Activated T-helper 17 cell treated with anti-CD3 and anti-CD28 coated beads, Interleukin-2, amount 50 U/mL, for 72 hours (primary cell): ENCODE results near the gene MAGEA2B. TPM values are rescaled to one million over a fixed set of nuclear protein-coding genes. Genes with fewer than 3 reads are reported as not detected.
A peak's percentile ranks its signal among the peaks of the same experiment; 100 is the strongest.
"Not testable (repeated sequence)": the region's sequence is repeated elsewhere in the genome, so short reads cannot be mapped to it uniquely, and the experiment has no call there.

ENCODE experiments used
- ATAC-seq: fragments of 150-1000 bp; cut with Tn5 transposase; replicated peaks from 2 replicates; pipeline ENCODE4 v1.10.0; 2021; ENCODE audit warnings: mild to moderate bottlenecking, moderate library complexity
- H3K27ac Mint-ChIP-seq: one replicate; pipeline ENCODE4 v1.8.0; 2022; ENCODE audit warnings: mixed read lengths
- H3K27me3 Mint-ChIP-seq: one replicate; pipeline ENCODE4 v1.8.0; 2022; ENCODE audit warnings: mixed read lengths
- H3K36me3 Mint-ChIP-seq: one replicate; pipeline ENCODE4 v1.8.0; 2022; ENCODE audit warnings: low read depth, mild to moderate bottlenecking, mixed read lengths
- H3K4me1 Mint-ChIP-seq: one replicate; pipeline ENCODE4 v1.8.0; 2022; ENCODE audit warnings: mixed read lengths
- H3K4me3 Mint-ChIP-seq: one replicate; pipeline ENCODE4 v1.8.0; 2022; ENCODE audit warnings: mild to moderate bottlenecking, mixed read lengths
- H3K9me3 Mint-ChIP-seq: one replicate; pipeline ENCODE4 v1.8.0; 2022; ENCODE audit warnings: mixed read lengths
- total RNA-seq, 2 donors: library from RNA; stranded (reverse); gene quantifications; one replicate each; pipeline ENCODE4 v1.2.3, GENCODE V29; 2022

MAGEA2B gene
- not detected for total RNA-seq

- not testable (repeated sequence) for H3K4me1 Mint-ChIP-seq, H3K27me3 Mint-ChIP-seq, H3K4me3 Mint-ChIP-seq, H3K9me3 Mint-ChIP-seq, H3K36me3 Mint-ChIP-seq, ATAC-seq, H3K27ac Mint-ChIP-seq
These were observed at the start of gene MAGEA2B for GRCh38 chrX:152713815-152714787. Gene MAGEA2B, plus strand, starts transcription at chrX:152714628. Its CDS starts 2,479 bp downstream, at chrX:152717107.

GRCh38 chrX:152674135-152674534 is 40.3 kb upstream of the MAGEA2B start:
- no peaks in the 10 kb centered on the region for H3K4me1 Mint-ChIP-seq

GRCh38 chrX:152674652-152675051 is 39.8 kb upstream of the MAGEA2B start:
- not testable (repeated sequence) for H3K27ac Mint-ChIP-seq, H3K4me1 Mint-ChIP-seq, ATAC-seq, H3K4me3 Mint-ChIP-seq, H3K27me3 Mint-ChIP-seq, H3K9me3 Mint-ChIP-seq, H3K36me3 Mint-ChIP-seq

More at GRCh38 chrX:152674135-152674534, 40.3 kb upstream of the MAGEA2B start:
- Mint-ChIP-seq H3K27ac (no peak overlapping the region), H3K4me3 (no peak overlapping the region), H3K9me3 (no peaks in the 10 kb centered on the region), H3K27me3 (peaks cover 6% of the 10 kb centered on the region), H3K36me3 (no peaks in the 10 kb centered on the region)
- no peak for ATAC-seq

GRCh38 chrX:152681012-152681411 is 33.4 kb upstream of the MAGEA2B start:
- not testable (repeated sequence) for H3K27me3 Mint-ChIP-seq, H3K4me3 Mint-ChIP-seq, H3K36me3 Mint-ChIP-seq, H3K27ac Mint-ChIP-seq, H3K9me3 Mint-ChIP-seq, H3K4me1 Mint-ChIP-seq
- peak; percentile 52 for ATAC-seq

- not testable (repeated sequence) for H3K4me1 Mint-ChIP-seq, H3K4me3 Mint-ChIP-seq, H3K27ac Mint-ChIP-seq, H3K9me3 Mint-ChIP-seq, H3K36me3 Mint-ChIP-seq, ATAC-seq, H3K27me3 Mint-ChIP-seq
These were observed 16.2 kb upstream of the MAGEA2B start, which contains the start of gene MAGEA3 for GRCh38 chrX:152697952-152698931. Gene MAGEA3, plus strand, starts transcription at chrX:152698794. Its CDS starts 2,039 bp downstream, at chrX:152700833.

- H3K4me3 Mint-ChIP-seq, ATAC-seq, H3K27me3 Mint-ChIP-seq, H3K9me3 Mint-ChIP-seq, H3K27ac Mint-ChIP-seq, H3K36me3 Mint-ChIP-seq, H3K4me1 Mint-ChIP-seq: not testable (repeated sequence)
These were observed 14.0 kb upstream of the MAGEA2B start for GRCh38 chrX:152700390-152700789.

GRCh38 chrX:152706500-152706899 is 7.9 kb upstream of the MAGEA2B start:
- H3K4me3 Mint-ChIP-seq, H3K9me3 Mint-ChIP-seq, ATAC-seq, H3K27me3 Mint-ChIP-seq, H3K27ac Mint-ChIP-seq, H3K36me3 Mint-ChIP-seq, H3K4me1 Mint-ChIP-seq: not testable (repeated sequence)

- H3K4me3 Mint-ChIP-seq, H3K9me3 Mint-ChIP-seq, ATAC-seq: not testable (repeated sequence)
These were observed 5.3 kb upstream of the MAGEA2B start, which contains the start of gene CSAG2 for GRCh38 chrX:152709173-152709572. Gene CSAG2, minus strand, starts transcription at chrX:152709273. Its CDS starts 161 bp downstream, at chrX:152709112.

GRCh38 chrX:152713195-152713594 is 1.2 kb upstream of the MAGEA2B start:
- not testable (repeated sequence) for H3K4me1 Mint-ChIP-seq, H3K27me3 Mint-ChIP-seq, H3K4me3 Mint-ChIP-seq, H3K9me3 Mint-ChIP-seq, H3K36me3 Mint-ChIP-seq, ATAC-seq, H3K27ac Mint-ChIP-seq

More at GRCh38 chrX:152709173-152709572, 5.3 kb upstream of the MAGEA2B start, which contains the start of gene CSAG2:
- not testable (repeated sequence) for H3K27ac Mint-ChIP-seq, H3K27me3 Mint-ChIP-seq, H3K36me3 Mint-ChIP-seq, H3K4me1 Mint-ChIP-seq

GRCh38 chrX:152725409-152725808 is 11.0 kb downstream of the MAGEA2B start:
- peaks cover 14% of the 10 kb centered on the region for H3K27me3 Mint-ChIP-seq
- no peaks in the 10 kb centered on the region for H3K36me3 Mint-ChIP-seq
- ATAC-seq = no peak
- no peaks in the 10 kb centered on the region for H3K4me1 Mint-ChIP-seq
- no peak overlapping the region for H3K27ac Mint-ChIP-seq
- H3K4me3 Mint-ChIP-seq = no peak overlapping the region
- no peaks in the 10 kb centered on the region for H3K9me3 Mint-ChIP-seq

- no peak for ATAC-seq
- no peak within 1 kb of the TSS for H3K4me3 Mint-ChIP-seq
- no peaks in the 10 kb centered on the region for H3K36me3 Mint-ChIP-seq
- H3K4me1 Mint-ChIP-seq = no peaks in the 10 kb centered on the region
- H3K27me3 Mint-ChIP-seq = peaks cover 6% of the 10 kb centered on the region
- no peak within 1 kb of the TSS for H3K27ac Mint-ChIP-seq
- no peaks in the 10 kb centered on the region for H3K9me3 Mint-ChIP-seq
These were observed 19.0 kb downstream of the MAGEA2B start, which contains the start of the genes CSAG1 and MAGEA12 for GRCh38 chrX:152733261-152733975. Gene CSAG1, minus strand, starts transcription at chrX:152733721. Its CDS starts 1,261 bp downstream, at chrX:152732460. Gene MAGEA12, plus strand, starts transcription at chrX:152733757. Its CDS starts 2,405 bp downstream, at chrX:152736162.

GRCh38 chrX:152734143-152734858 is 19.9 kb downstream of the MAGEA2B start:
- H3K27me3 Mint-ChIP-seq, H3K27ac Mint-ChIP-seq, ATAC-seq, H3K4me1 Mint-ChIP-seq, H3K4me3 Mint-ChIP-seq, H3K9me3 Mint-ChIP-seq, H3K36me3 Mint-ChIP-seq: not testable (repeated sequence)

- H3K9me3 Mint-ChIP-seq = no peaks in the 10 kb centered on the region
- ATAC-seq = no peak
- H3K4me1 Mint-ChIP-seq = no peaks in the 10 kb centered on the region
- H3K27ac Mint-ChIP-seq = no peak overlapping the region
- no peak overlapping the region for H3K4me3 Mint-ChIP-seq
- H3K36me3 Mint-ChIP-seq = no peaks in the 10 kb centered on the region
- no peaks in the 10 kb centered on the region for H3K27me3 Mint-ChIP-seq
These were observed 20.7 kb downstream of the MAGEA2B start for GRCh38 chrX:152735101-152735500.
